ENCODE results near the gene SH3D19.
"Not testable (repeated sequence)": the region's sequence is repeated elsewhere in the genome, so short reads cannot be mapped to it uniquely, and the experiment has no call there.

The SH3D19 gene

GRCh38 chr4:151150821-151151580 lies 174.4 kb downstream of the SH3D19 start:
- no peak for DNase-seq (ENCODE audit: low read depth)

GRCh38 chr4:151148261-151148660 lies 177.1 kb downstream of the SH3D19 start:
- DNase-seq (ENCODE audit: low read depth) = no peak

DNA sequence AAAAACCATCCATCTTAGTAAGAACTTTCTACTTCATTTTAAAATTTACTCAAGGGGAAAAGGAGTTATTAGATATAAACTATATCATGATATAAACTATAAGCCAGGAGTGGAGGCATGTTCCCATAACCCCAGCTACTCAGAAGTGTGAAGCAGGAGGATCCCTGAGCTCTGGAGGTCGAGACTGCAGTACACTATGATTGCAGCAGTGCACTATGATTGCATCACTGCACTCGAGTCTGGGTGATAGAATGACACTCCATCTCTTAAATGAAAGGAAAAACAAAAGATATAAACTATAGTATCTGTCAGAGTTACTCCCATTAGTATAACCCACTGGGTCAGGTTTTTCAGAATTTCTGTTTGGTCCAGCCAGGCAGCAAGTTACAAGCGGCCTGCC lies 178.4 kb downstream of the SH3D19 start:
- no peak for DNase-seq (ENCODE audit: low read depth)

GRCh38 chr4:151144329-151145072 lies 180.9 kb downstream of the SH3D19 start:
- no peak for DNase-seq (ENCODE audit: low read depth)

- DNase-seq (ENCODE audit: low read depth) = no peak
These were observed 181.6 kb downstream of the SH3D19 start for GRCh38 chr4:151143811-151144210.

- DNase-seq (ENCODE audit: low read depth) = no peak
These were observed 182.2 kb downstream of the SH3D19 start for GRCh38 chr4:151143162-151143561.

- DNase-seq (ENCODE audit: low read depth) = no peak
These were observed 182.6 kb downstream of the SH3D19 start for GRCh38 chr4:151142758-151143157.

DNA sequence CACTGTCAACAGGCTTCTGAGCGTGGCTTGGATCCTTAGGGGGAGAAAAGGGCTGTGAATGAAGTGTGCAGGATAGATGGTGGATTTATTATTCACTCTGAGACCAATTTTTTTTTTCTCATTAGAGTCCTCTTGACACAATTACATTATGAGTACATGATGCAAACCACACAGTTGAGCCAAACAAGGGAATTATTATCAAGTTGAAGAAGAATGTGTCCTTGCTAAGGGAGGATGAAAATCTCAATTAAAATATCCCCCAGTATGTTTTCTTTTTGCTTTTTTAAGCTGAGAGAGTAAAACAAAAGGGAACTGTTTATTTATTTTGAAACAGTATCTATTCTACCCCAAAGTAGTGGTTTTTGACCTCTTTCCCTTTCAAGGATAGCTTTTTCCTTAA lies 185.6 kb downstream of the SH3D19 start:
- peak; percentile 21 for DNase-seq (ENCODE audit: low read depth)

DNA sequence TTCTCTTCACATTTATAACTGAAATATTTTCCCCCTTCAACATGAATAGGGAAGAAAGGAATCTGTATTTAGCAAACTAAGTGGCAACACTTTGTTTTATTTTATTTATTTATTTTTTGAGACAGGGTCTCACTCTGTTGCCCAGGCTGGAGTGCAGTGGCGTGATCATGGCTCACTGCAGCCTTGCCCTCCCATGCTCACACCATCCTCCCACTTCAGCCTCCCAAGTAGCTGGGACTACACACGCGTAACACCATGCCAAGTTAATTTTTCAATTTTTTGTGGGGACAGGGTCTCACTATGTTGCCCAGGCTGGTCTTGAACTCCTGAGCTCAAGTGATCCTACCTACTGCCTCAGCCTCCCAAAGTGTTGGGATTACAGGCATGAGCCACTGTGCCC lies 189.4 kb downstream of the SH3D19 start:
- not testable (repeated sequence) for DNase-seq (ENCODE audit: low read depth)

DNA sequence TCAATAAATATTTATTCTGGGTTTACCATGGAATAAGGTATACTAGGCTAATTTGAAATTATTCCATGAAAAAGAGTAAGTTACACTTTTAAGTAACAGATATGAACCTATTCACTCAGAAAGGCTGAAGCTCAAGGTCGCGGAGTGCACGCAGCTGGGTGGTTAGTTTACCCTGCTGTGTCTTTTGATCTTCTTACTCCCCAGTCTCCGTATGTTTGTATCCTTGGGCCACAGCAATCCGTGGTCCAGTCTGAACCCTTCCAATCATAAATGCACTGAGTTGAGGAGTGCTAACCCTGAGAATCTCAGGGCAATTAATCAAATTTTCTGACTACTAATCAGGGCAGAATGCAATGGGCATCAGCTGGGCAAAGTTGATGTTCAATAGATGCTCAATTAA lies 192.1 kb downstream of the SH3D19 start:
- DNase-seq (ENCODE audit: low read depth) = no peak

- DNase-seq (ENCODE audit: low read depth) = peak; percentile 46
These were observed 195.6 kb downstream of the SH3D19 start for GRCh38 chr4:151129796-151130195.

- peak; percentile 73 for DNase-seq (ENCODE audit: low read depth)
These were observed 207.9 kb downstream of the SH3D19 start for GRCh38 chr4:151117371-151117962.

- peak; percentile 37 for DNase-seq (ENCODE audit: low read depth)
These were observed 210.4 kb downstream of the SH3D19 start for GRCh38 chr4:151114986-151115385.

DNA sequence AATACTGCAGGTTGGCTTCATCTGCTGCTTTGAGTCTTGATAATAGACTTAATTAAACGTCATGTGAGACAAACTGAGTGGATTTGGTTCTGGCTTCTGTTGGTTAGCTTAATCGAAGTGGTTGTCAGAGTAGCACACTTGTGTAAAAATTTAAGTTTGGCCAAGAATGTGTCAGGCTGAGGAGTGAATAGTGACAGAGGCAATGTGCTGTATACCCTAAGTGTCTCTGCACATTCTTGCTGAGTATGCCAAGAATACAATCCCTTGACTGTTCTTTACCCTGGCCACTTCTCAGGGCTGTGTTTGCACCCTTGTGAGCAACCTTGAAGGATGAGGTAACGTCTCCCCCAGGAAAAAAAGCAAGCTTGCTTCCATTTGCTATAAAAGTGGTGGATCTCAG lies 211.1 kb downstream of the SH3D19 start:
- no peak for DNase-seq (ENCODE audit: low read depth)

- DNase-seq (ENCODE audit: low read depth) = no peak
These were observed 215.2 kb downstream of the SH3D19 start for GRCh38 chr4:151110236-151110635.

DNA sequence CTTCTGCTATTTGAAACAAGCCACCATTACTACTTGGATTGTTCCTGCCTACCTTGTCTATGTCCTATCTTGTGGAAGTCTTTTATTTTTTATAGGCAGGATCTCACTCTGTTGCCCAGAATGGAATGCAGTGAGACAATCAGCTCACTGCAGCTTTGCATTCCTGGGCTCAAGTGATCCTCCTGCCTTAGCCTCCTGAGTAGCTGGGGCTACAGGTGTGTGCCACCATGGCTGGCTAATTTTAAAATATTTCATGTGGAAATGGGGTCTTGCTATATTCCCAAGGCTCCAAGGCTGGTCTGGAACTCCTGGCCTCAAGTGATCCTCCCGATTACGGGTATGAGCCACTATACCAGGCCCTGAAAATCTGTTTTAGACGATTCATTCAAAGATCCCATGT lies 218.3 kb downstream of the SH3D19 start:
- DNase-seq (ENCODE audit: low read depth) = no peak

DNA sequence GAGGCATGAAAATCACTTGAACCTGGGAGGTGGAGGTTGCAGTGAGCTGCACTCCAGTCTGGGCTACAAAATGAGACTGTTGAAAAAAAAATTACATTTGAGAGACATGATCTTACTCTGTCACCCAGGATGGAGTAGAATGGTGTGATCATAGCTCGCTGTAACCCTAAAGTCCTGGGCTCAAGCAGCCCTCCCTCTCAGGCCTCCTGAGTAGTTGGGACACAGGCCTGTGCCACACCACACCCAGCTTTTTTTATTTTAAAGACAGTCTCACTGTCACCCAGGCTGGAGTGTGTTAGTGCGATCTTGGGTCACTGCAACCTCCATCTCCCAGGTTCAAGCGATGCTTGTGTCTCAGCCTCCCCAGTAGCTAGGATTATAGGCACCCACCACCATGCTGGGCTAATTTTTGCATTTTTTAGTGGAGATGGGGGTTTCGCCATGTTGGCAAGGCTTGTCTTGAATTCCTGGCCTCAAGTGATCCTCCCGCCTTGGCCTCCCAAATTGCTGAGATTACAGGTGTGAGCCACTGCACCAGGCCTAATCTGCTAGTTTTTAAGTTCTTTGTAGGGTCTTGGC lies 219.9 kb downstream of the SH3D19 start:
- no peak for DNase-seq (ENCODE audit: low read depth)

- DNase-seq (ENCODE audit: low read depth) = no peak
These were observed 220.8 kb downstream of the SH3D19 start for GRCh38 chr4:151104621-151105020.

GRCh38 chr4:151103758-151104157 lies 221.6 kb downstream of the SH3D19 start:
- no peak for DNase-seq (ENCODE audit: low read depth)

DNA sequence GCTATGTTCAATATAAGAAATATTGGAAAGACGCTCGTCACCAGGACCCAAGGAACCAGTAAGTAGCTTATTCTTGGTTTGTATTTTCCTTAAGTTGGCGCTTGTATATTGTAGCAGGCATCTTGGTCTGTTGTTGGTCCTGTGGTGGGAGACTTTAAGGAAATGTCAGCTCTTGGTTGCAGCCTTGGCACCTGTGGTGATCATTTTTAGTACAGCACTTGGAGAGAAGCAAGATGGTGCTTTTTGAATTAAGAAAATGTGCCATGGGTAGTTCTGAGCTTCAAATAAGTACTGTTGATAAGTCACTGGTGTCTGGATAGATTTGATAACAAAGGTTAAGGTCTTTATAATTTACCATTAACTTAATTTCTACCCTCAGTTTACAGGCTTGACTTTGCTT lies 224.9 kb downstream of the SH3D19 start:
- no peak for DNase-seq (ENCODE audit: low read depth)

GRCh38 chr4:151099976-151100417 lies 225.4 kb downstream of the SH3D19 start:
- DNase-seq (ENCODE audit: low read depth) = peak; percentile 58

GRCh38 chr4:151099229-151099975 lies 226.0 kb downstream of the SH3D19 start, which contains the start of gene RPS3A:
Gene RPS3A, plus strand, starts transcription at chr4:151099628. Its CDS starts 25 bp downstream, at chr4:151099653.
- DNase-seq (ENCODE audit: low read depth) = peak; percentile 95
